SW 1271 (cell line): Measurements from ENCODE around the gene DPY19L3.

Experiments used
- DNase-seq, 2 experiments: peaks; one replicate each; lab custom pipeline; 2025; lab: John Stamatoyannopoulos, UW

Gene DPY19L3

DNA sequence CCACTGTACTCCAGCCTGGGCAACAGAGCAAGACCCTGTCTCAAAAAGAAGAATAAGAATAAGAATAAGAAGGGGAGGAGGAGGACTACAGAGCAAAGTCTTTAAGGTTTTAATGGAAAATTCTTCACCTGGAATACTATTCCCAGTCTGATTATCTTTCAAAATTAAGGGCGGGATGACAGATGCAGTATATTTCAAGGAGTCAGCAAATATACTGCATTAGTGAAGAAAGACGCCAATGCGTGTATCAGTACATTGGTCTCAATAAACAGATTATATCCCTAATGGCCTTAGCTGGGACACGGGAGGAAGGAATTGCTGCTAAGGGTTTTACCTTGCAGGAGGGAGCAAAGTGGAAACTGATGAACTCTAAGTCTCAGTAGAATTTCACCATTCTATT is 121.3 kb downstream of the DPY19L3 start:
- no peak for DNase-seq

DNA sequence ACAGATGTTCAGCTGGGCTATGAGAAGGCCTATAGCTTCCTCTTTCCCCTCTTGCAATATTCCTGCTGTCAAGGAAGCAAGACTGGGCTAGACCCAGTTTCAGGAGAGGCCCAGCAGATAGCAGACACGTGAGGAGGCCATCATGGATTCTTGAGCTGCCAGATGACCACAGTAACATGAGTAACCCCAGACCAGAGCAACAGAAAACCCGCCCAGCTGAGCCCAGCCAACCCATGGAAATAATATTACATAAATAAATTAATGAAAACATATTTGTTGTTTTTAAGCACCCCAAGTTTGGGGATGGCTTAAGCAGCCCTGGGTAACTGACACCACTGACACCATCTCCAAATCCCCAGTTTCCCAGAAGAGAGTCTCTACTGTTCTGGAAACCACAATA is 125.2 kb downstream of the DPY19L3 start:
- DNase-seq, result no peak

DNA sequence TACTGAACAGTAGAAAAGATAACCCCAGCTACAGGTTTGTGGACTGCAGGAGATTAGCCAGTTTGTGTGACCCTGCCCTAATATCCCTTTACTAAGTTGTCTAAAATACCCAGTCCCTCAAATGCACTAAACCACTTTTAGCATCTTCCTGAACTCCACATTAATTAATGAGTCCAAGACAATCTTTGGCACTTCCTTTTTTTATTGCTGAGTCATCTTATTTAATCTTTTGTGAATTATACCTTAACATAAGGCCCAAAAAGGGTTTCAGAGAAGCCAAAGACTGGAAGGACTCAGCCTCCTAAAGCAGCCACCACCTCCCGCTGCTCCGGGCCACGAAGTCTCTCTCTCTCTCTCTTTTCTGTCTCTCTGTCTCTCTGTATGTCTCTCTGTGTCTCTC is 126.7 kb downstream of the DPY19L3 start:
- DNase-seq, result no peak
